ENCODE results near the gene STXBP3.
A peak's percentile ranks its signal among the peaks of the same experiment; 100 is the strongest.

STXBP3 gene

DNA sequence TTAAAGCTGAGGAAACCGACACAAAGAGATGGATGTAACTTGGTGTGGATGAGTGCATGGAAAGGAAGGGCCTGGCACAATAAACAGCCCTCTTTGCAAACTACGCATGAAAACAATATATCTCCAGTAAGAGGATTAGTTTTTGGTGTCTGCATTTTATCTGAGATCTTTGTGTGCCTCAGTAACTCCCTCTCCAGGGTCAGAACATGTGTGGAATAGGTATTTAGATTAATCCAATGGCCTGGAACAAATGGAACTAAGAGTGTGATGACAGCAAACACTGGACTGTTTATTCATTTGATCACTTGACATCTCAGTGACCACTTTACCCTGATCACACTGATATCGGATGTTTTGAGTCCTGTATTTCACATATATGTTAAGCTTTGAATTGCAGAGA, 65.1 kb downstream of the STXBP3 start:
- no peak for DNase-seq

GRCh38 chr1:108813326-108813725, 66.9 kb downstream of the STXBP3 start:
- DNase-seq = no peak

- no peak for DNase-seq
Observed at GRCh38 chr1:108814343-108815125, 68.1 kb downstream of the STXBP3 start.

GRCh38 chr1:108815566-108815965, 69.1 kb downstream of the STXBP3 start:
- no peak for DNase-seq

DNA sequence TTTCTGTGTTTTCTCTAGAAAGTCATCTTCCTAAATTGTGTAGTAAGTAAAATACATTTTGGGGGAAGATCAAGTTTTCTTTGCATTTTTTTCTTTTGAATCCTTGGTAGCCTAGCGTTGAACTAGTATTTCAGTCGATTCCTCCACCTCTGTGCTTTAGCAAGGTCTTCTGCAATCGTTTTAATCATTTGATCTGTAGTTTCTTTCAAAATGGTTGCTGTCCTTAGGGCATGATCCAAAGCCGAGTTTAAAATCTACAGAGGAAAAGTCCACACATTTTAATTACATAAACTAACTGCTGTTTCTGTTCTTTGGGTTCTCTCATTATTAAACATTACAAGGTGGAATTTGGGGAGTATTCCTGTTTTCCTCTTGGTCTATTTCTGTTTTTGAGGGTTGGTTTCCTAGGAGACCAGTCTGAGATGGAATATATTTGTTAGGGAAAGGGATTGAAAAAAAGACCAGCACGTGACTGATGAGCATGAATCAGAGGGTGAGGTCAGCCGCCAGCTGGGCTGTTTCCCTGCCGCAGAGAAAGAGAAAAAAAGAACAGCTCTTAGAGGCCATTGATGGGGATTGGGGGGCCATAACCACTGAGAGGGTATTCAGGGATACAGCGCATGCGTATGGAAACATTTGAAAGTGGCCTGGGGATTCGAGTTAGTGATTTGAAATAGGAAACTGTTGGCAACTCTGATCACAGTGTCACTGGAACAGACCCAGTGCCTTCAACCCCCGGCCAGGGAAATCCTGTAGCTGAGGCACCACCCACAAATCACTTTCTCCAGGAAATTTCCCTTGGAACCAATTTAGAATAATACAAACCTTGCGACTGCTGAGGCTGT, 69.8 kb downstream of the STXBP3 start:
- DNase-seq = peak; percentile 61

- peak; percentile 28 for DNase-seq
Observed at GRCh38 chr1:108817016-108817415, 70.5 kb downstream of the STXBP3 start.

GRCh38 chr1:108817811-108818210, 71.3 kb downstream of the STXBP3 start:
- DNase-seq = no peak

DNA sequence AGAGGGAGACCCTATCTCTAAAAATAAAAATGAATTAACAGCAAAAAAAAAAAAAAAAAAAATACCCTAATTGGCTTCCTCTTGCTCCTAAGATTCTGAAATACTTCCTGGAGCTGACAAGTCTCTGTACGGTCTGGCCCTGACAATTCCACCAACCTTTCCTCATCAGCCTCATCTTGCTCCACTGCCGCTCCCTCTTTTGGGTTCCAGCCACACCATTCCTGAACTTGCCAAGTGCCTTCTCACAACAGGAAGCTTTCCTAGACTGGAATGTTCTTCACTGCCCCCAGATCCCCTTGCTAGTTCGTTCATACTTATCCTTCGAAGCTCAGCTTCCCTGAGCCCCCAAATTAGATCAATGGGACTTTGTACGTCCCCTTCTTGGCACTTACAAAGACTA, 73.4 kb downstream of the STXBP3 start:
- no peak for DNase-seq

GRCh38 chr1:108823632-108824031, 77.2 kb downstream of the STXBP3 start:
- DNase-seq = no peak

GRCh38 chr1:108824051-108824450, 77.6 kb downstream of the STXBP3 start:
- no peak for DNase-seq

DNA sequence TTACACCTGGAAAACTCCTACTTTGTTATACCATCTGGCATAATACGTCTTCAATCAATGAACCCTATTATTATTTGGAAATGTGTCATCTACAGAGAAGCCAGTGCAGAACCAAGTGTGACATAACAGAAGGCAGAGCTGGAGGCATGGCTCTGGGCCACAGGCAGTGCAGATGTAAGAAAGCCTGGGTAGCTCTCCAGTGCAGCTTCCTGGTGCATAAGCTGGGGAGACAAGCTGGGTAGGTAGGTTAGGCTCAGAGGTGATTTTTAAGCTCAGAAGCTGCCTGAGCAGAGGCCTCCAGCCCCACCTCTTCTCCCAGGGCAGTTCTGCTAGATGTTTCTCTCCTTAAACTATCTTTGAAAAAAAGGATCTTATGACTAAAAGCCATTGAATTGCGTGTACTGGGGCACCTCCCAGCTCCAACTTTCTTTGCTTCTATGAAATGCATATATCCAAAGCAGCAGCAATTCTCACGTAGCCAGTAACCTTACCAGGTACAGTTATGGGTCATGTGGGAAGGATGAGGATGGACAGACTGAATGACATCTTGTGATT, 79.7 kb downstream of the STXBP3 start:
- no peak for DNase-seq

- peak; percentile 26 for DNase-seq
Observed at GRCh38 chr1:108828074-108828961, 81.8 kb downstream of the STXBP3 start.

DNA sequence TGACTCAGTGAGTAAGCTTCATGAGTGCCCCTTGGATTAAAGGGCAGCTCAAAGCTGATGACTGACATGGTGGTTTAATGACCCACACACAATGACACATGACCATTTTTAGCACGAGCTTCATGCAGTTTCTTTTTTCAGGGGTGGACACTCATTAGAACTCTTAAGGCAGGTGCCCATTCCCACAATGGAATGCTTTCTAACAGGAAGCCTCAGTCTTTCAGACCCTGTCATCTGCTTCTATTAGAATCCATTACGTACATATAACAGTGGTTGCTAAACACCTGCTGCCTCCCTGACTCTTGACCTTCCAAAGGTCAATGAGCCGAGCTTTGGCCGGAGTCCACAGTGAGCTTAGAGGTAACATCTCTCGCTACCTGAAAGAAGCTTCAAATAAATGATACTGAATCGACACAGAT, 83.0 kb downstream of the STXBP3 start:
- DNase-seq = peak; percentile 80

GRCh38 chr1:108830119-108831008, 83.9 kb downstream of the STXBP3 start:
- no peak for DNase-seq

DNA sequence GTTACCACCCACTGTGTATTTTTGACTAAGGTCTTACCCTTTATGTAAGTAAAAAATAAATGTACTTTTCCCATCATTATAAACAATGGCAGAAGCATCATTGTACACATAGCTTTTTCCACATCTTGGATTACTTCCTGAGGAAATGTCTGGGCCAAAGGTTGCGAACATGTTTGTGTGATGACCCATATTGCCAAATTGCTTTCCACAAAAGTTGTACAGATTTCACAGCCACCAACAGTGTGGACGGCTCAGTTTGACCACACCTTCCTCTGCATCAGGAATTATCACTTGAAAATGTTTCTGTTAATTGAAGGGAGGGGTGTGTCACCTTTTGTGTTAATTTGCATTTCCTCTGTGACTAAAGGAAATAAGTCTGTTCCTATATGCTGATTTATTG, 84.8 kb downstream of the STXBP3 start:
- no peak for DNase-seq

DNA sequence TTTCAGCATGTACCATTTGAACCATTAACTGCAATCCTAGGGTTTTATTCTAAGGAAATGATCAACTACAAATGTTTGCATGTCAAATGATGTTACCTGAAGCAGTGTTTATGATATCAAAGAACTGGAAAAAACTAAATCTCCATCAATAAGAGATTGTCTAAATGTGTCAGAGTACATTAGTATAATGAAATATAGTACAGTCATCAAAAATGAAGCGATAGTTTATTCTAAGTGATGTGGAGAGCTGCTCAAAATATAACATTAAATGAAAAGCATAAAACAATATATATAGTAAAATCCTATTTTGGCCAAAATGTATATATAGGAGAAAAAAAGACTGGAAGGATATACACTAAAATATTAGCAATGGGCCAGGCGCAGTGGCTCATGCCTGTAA, 86.5 kb downstream of the STXBP3 start:
- no peak for DNase-seq

DNA sequence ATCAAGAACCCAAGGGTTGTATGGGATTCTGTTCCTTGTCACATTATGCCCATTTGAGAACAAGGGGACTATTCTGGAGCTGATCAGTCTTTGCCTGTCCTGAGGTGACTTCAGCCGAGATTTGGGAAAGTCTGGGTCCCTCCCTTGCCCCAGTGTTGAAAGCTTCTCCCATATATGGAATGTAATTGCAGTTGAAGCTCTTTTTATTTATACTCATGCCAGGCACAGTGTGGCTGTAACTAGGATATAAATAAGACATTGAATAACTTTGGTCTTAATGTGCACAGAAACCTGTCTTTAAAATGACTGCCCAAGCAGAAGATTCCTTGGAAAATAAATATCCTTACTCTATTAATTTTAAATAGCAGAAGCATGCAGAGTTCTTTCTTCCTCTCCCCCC, 95.2 kb downstream of the STXBP3 start:
- no peak for DNase-seq

DNA sequence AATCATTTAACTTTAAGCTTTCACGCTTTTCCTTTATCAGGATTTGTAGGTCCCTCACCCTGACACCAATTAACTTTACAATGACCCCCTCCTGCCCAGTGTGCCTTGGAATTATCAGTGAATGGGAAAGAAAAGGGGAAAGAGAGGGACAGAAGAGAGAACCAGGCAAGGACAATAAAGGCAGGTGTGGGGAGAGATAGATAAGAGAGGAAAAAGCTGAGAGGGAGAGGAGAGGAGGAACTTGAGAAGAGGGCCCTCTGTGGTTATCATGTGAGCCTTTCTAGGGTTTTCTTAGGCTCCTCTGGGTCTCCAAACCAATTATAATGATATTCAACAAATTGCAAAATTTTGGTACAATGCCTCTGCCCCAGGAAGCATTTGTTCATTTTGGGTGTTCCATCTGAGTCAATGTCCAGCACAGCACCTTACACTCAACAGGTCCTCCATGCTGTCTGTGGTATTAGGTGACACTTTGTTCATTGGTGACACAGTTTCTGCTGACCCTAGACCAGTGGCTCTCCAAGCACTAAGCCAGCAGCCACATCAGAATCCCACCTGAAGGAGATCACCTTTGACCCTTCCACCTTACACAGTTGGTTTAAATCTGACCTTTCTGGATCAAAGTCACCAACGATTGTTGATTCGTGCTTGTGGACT, 96.2 kb downstream of the STXBP3 start:
- DNase-seq = no peak

DNA sequence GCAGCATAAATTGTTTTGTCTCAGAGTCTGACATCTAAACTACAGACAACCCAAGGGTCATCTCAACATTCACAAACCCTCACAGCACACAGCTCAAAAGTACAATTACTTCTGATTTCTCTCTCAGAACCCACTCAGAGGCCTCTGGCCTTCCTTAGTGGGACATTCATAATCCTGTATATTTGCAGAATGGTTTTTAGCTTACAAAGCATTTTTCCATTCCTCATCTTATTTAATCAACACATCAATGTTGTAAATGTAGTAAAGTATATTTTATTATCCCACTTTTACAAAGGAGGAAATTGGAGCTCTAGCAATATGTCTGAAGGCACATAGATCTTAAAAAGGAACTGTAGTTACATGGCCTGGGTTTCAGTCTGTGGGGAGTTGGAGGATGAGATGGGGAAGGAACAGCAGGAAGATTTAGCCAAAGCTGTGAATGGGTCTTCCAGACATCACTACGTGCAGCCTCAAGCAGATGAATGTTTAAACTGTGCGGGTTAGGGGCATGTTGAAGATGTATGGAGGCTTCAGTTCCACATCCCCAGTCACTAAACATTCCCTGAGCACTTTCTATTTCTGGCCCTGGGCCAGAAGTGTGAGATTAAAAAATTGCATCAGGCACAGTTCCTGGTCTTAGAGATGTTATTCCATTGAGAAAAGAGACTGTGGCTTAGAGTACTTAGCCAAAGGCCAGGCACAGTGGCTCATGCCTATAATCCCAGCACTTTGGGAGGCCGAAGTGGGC, 97.1 kb downstream of the STXBP3 start:
- no peak for DNase-seq

DNA sequence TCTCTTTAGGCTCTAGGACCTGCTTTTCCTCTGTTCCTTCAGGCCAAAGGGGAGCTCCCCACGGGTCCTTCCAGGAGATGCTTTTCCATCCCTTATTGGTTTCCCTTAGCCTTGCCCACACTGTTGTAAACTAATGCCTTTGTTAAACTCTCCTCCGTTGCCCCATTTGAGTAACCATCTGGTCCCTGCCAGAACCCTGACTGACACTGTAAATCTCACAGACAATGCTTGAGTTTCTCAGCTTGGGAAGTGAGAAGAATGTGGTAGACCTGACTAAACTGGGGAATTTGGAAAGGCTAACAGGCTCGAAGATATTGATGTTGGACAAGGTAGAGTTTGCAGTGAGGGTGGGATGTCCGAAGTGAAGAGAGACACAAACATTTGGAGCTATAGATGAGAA, 99.0 kb downstream of the STXBP3 start:
- DNase-seq = no peak

Data from SHP77 treated with DMSO at 0.1 percent for 48 hours (cell line).